Adipose tissue (tissue), 3 donors: ENCODE measurements around the gene DOCK2. TPM values are rescaled to one million over a fixed set of nuclear protein-coding genes. Genes with fewer than 3 reads are reported as not detected.
"Not testable (repeated sequence)": the region's sequence is repeated elsewhere in the genome, so short reads cannot be mapped to it uniquely, and the experiment has no call there.

Experiments used
- H3K27ac ChIP-seq: one replicate; pipeline ENCODE4 v1.5.1; 2013; ENCODE audit warnings: low read depth, low read length
- WGBS, 3 donors: extraction: QIAGEN DNeasy Blood & Tissue Kit; methylation state at CpG; one replicate each; pipeline ENCODE4 v1.1.7; 2013; 5-methylcytosine and 5-hydroxymethylcytosine counted together
- polyA plus RNA-seq, 3 donors: library from polyadenylated mRNA; stranded (reverse); fragments of 200-250 nt; gene quantifications; one replicate each; pipeline ENCODE4 v1.2.3, GENCODE V29; 2013
- donor health status: healthy with polysubstance abuse.
- donor health status: Bipolar disorder and iron deficiency.
- donor health status: healthy.

Gene DOCK2
- polyA plus RNA-seq, 3 donors: 1.3 to 7.0 (median 6.8) TPM

GRCh38 chr5:169705322-169705721 lies 68.2 kb downstream of the DOCK2 start:
- 85 to 89% (median 89%) methylated on average over 2 of the region's 2 CpGs for WGBS, 3 donors
- no peak overlapping the region for H3K27ac ChIP-seq

- WGBS, 3 donors: 95 to 97% (median 95%) methylated on average over 1 of the region's 1 CpG
These were observed 69.0 kb downstream of the DOCK2 start for GRCh38 chr5:169706071-169706470.

GRCh38 chr5:169706758-169707450 lies 69.8 kb downstream of the DOCK2 start:
- WGBS, 3 donors: 70 to 86% (median 83%) methylated on average over 9 of the region's 9 CpGs
- H3K27ac ChIP-seq: no peak overlapping the region

More at GRCh38 chr5:169706071-169706470, 69.0 kb downstream of the DOCK2 start:
- H3K27ac ChIP-seq: no peak overlapping the region

- H3K27ac ChIP-seq: no peak overlapping the region
- 94 to 95% (median 94%) methylated on average over 3 of the region's 3 CpGs for WGBS, 3 donors
These were observed 70.6 kb downstream of the DOCK2 start for GRCh38 chr5:169707686-169708085.

- no peak overlapping the region for H3K27ac ChIP-seq
- WGBS, 3 donors: 45 to 61% (median 58%) methylated on average over 4 of the region's 4 CpGs
These were observed 73.6 kb downstream of the DOCK2 start for GRCh38 chr5:169710675-169711074.

- WGBS, 3 donors: 80 to 93% (median 88%) methylated on average over 4 of the region's 4 CpGs
- no peak overlapping the region for H3K27ac ChIP-seq
These were observed 74.6 kb downstream of the DOCK2 start for GRCh38 chr5:169711551-169712225.

GRCh38 chr5:169712428-169712827 lies 75.4 kb downstream of the DOCK2 start:
- H3K27ac ChIP-seq: no peak overlapping the region

GRCh38 chr5:169716287-169716686 lies 79.2 kb downstream of the DOCK2 start:
- H3K27ac ChIP-seq: no peak overlapping the region
- WGBS, 3 donors: 52 to 67% (median 54%) methylated on average over 1 of the region's 1 CpG

GRCh38 chr5:169717288-169717687 lies 80.2 kb downstream of the DOCK2 start:
- WGBS, 3 donors: 36 to 67% (median 44%) methylated on average over 3 of the region's 3 CpGs

GRCh38 chr5:169719360-169720314 lies 82.6 kb downstream of the DOCK2 start:
- H3K27ac ChIP-seq: no peak overlapping the region
- WGBS, 3 donors: 68 to 84% (median 82%) methylated on average over 7 of the region's 7 CpGs

More at GRCh38 chr5:169717288-169717687, 80.2 kb downstream of the DOCK2 start:
- no peak overlapping the region for H3K27ac ChIP-seq

- no peak overlapping the region for H3K27ac ChIP-seq
- 90 to 93% (median 93%) methylated on average over 2 of the region's 2 CpGs for WGBS, 3 donors
These were observed 84.7 kb downstream of the DOCK2 start for GRCh38 chr5:169721771-169722170.

GRCh38 chr5:169723103-169723831 lies 86.2 kb downstream of the DOCK2 start:
- no peak overlapping the region for H3K27ac ChIP-seq
- 76 to 84% (median 76%) methylated on average over 3 of the region's 3 CpGs for WGBS, 3 donors

- WGBS, 3 donors: 63 to 92% (median 85%) methylated on average over 10 of the region's 10 CpGs
- H3K27ac ChIP-seq: no peak overlapping the region
These were observed 87.4 kb downstream of the DOCK2 start for GRCh38 chr5:169724303-169725087.

- not testable (repeated sequence) for H3K27ac ChIP-seq
- 94 to 97% (median 97%) methylated on average over 4 of the region's 4 CpGs for WGBS, 3 donors
These were observed 88.6 kb downstream of the DOCK2 start for GRCh38 chr5:169725665-169726064.

GRCh38 chr5:169728418-169728817 lies 91.3 kb downstream of the DOCK2 start:
- WGBS, 3 donors: 69 to 81% (median 71%) methylated on average over 1 of the region's 1 CpG
- H3K27ac ChIP-seq: no peak overlapping the region

GRCh38 chr5:169731221-169731620 lies 94.1 kb downstream of the DOCK2 start:
- WGBS, 3 donors: 80 to 93% (median 83%) methylated on average over 6 of the region's 6 CpGs
- H3K27ac ChIP-seq: no peak overlapping the region

GRCh38 chr5:169732841-169733240 lies 95.8 kb downstream of the DOCK2 start:
- whole genome bisulfite sequencing, 3 donors: 29 to 61% (median 54%) methylated on average over 1 of the region's 1 CpG
- H3K27ac ChIP-seq: no peak overlapping the region
